HG02852 (cell line): ENCODE measurements around the gene CASS4.
"Not testable (repeated sequence)": the region's sequence is repeated elsewhere in the genome, so short reads cannot be mapped to it uniquely, and the experiment has no call there.

Source experiments
- ATAC-seq: cut with Tn5 transposase; IDR thresholded peaks from one replicate; pipeline ENCODE4 v1.9.1; 2021; ENCODE audit warnings: mild to moderate bottlenecking, moderate library complexity; ENCODE audit not compliant: unreplicated experiment

CASS4 gene, protein sequence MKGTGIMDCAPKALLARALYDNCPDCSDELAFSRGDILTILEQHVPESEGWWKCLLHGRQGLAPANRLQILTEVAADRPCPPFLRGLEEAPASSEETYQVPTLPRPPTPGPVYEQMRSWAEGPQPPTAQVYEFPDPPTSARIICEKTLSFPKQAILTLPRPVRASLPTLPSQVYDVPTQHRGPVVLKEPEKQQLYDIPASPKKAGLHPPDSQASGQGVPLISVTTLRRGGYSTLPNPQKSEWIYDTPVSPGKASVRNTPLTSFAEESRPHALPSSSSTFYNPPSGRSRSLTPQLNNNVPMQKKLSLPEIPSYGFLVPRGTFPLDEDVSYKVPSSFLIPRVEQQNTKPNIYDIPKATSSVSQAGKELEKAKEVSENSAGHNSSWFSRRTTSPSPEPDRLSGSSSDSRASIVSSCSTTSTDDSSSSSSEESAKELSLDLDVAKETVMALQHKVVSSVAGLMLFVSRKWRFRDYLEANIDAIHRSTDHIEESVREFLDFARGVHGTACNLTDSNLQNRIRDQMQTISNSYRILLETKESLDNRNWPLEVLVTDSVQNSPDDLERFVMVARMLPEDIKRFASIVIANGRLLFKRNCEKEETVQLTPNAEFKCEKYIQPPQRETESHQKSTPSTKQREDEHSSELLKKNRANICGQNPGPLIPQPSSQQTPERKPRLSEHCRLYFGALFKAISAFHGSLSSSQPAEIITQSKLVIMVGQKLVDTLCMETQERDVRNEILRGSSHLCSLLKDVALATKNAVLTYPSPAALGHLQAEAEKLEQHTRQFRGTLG

DNA sequence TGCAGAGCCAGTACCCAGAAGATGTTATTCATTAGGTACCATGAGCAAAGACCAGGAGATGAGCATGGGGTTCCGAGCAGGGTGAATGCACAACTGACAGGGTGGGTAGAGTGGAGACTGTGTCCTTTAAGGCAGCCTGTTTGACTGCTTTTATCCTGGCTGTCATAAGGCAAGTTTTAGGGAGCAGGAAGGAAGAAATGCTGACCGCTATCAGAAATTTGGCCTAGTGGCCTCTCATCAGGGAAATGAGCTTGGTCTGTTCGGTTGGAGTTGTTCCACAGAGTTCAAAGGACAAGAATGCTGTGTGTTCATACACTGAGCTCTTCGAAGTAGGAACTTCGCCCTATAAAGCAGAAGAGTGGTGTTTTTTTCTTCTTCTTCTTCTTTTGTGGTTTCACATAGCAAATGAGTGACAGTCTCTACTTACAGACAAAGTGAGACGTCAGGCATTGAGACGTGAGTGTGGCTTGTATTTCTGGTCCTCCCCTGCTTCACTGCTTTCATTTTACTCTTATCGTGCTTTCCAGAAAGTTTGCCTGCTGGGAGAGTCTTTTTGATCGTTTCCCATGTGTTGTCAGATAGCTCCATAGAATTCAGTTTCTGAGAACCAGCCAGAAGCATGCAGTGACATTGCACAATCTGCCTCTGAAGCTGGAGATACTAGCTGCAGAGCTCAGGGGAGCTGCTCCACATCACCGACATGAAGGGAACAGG is at the start of gene CASS4:
Gene CASS4 (plus strand): TSS at position 502 of the 714 bp plus-strand sequence. CDS start 199 bp downstream, at position 701.
- ATAC-seq = no peak

DNA sequence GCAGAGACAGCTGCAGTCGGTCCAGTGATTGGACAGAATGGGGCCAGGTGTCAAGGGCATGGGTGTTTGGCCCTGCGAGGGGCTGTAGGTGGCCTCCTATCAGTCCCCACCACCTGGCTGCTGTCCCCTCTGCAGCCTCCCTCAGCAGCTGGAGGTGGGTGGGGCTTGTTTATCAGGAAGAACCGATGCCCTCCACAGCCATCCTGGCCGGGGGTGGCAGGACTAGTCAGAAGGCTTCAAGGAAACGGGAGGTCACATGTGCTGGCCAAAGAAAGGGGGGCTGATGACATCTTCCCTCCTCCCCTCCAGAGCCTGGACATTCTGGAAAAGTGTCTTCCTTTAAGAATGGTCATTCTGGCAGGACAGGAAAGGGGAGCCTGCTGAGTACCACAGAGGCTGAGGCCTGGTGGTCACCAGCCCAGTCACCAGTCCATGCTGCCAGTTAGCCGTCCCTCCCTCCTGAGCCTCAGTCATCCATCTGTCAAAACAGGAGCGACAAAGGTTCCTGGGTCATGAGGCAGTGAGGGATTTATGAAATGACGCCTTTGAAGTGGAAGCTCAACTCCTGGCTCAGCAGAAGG is 49.1 kb upstream of the CASS4 start:
- ATAC-seq = no peak

DNA sequence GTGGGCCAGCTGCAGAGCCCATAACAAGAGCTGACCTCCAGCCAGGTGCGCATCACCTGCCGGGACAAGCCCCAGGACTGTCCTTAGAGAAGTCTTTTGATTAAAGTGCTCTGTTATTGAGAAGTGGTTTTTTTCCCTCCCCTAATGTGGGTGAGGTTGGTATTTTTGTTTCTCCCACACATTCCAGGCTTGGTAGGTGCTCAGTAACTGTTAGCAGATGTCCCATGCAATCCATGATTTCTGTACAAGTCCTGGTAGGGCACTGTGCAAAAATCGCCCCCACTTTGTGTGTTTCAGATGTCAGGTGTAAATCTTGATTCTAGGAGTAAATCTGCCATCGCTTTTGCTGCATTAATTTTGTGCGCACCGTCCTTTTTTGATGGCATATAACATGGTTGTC is 48.6 kb upstream of the CASS4 start:
- no peak for ATAC-seq

DNA sequence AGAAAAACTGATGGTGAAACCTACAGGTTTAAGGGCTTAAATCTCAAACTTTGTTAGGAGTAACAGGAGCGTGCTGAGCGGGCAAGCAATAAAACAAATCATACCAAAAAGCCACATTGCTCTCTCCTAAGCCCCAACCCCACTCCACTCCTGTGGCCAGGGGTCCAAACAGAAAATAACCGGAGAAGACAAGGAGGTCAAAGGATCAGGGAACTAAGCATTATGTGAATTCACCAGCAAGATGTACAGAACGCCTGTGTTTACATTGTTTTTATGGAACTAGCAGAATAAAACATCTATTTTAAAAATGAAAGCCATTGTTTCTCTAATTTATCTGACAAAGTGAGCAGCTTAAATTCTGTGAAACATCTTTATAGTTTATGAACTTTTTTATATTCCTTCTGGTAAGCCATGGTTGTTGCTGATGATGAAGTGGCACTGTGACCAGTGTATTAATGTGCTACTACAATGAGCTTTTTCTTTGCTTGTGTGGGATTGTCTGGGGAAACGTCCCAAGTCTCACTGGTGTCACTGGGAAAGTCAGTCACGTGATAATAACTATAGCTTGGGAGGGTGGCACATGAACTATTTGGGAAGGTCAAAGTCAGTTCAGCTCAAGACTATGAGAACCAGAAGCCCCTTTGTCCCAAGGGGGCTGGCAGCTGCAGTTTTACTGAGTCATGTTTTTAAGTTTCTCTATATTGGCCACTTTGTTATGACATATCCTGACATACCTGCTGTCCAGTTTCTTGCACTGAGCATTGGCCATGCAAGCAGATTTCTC is 43.5 kb upstream of the CASS4 start:
- ATAC-seq = no peak

DNA sequence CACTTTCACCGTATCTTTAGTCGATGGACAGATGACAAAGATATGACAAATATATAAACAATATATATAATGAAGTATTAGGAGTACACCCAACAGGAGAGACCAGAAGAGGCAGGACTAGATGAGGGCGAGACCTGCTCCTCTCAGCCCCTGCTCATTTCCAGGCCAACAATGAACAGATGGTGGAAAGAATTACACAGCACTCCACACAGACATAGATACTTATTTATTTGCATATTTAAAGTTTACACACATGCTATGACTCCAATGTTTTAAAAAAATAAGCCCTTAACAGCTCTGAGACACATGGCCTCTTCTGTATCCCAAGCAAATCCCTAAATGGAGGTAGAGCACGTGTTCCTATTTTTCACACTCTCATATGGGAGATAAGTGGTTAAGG is 42.9 kb upstream of the CASS4 start:
- no peak for ATAC-seq

DNA sequence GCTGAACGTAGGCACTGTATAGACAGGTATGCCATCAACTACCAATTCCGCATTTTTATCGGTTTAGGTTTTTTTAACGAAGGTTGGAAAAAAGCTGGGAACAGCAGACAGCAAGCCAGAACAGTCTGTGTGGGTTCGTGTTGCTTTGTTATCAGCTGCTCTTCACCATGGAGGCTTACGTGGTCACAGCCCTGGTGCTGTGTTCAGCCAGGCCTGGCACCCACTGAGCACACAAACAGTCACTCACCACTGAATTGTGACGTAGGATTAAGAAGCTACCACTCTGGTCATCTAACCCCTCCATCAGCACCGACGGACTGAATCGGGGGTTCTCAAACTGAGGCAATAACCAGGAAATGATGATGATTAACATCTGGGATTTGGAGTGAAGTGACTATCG is 40.1 kb upstream of the CASS4 start:
- ATAC-seq = no peak

DNA sequence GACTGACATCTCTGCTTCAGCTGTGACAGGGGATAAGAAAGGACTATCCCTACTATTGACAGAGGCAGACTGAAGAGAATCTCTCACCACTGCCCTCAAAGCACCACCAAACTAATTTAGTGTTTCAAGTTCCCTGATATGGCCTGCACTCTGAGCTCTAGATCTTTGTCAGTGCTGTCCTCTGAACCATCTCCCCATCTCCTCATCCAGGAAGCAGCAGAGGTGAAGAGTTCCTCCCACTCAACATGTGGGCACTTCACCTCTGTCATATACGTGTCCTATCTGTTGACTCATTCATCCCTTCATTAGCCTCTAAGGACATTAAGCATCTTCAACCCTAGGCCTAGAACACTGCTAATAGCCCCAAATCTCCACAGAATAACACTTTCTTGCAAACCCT is 39.2 kb upstream of the CASS4 start:
- ATAC-seq = peak; percentile 41

DNA sequence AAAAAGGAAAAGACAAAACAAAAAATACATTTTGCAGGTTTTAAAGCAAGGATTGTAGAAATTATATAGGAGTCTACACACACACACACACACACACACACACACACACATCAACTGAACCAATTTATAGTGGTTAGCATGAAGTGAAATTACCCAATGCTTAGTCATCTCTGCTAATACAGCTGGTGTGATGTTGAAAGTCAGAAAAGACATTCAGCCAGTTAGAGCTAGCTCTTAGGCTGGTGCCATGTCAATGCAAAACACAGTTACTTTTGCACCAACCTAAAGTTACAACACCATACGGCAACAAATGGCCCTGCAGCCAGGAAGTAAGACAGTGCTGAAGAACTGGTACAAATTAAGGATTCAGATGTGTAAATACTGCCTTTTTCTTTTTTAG is 38.1 kb upstream of the CASS4 start:
- ATAC-seq = no peak

DNA sequence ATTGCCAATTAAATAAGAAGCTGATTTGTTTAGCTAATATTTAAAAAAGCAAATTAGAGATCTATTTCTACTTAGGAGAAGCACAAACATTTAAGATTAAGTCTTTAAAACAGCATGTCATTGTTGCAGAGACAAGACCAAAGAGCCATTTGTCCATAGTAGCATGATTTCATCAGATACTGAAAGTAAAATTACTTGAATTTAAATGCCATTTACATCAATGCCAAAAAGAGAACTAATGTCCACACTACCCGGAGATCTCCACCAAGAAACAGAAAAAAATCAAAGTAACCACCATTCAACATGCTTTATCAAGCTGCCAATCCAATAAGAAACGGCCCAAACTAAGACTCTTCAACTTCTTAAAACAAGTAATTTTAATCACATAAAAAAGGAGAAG is 35.7 kb upstream of the CASS4 start:
- no peak for ATAC-seq

DNA sequence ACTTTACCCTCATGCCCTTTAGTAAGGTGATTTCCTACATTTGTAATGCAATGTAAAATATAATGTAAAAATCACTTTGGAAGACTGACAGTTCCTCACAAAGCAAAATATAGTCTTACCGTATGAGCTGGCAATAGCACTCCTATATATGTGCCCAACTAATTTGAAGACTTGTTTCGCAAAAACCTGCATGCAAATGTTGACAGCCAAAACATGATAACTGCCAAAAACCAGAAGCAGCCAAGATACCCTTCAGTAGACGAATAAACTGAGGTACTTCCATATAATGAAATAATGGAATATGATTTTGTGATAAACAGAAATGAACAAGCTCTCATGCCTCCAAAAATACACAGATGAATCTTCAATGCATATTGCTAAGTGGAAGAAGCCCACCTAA is 33.7 kb upstream of the CASS4 start:
- no peak for ATAC-seq

DNA sequence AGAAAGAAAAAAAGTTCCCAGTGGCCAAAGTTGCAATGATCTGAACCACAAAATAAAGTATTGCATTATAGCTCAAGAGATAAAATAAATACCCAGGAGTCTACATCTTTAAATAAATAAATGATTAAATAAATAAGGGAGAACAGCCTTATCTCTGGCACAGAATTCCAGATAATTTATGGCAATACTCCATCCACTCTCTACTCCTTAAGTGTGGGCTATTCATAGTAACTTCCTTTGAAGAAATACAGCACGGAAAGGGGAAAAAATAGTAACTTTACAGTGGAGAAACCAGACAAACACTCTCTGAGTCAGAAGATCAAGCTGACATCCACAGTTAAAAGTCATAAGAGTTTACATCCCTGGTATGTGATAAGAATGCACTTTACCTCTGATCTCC is 31.7 kb upstream of the CASS4 start:
- ATAC-seq = no peak

DNA sequence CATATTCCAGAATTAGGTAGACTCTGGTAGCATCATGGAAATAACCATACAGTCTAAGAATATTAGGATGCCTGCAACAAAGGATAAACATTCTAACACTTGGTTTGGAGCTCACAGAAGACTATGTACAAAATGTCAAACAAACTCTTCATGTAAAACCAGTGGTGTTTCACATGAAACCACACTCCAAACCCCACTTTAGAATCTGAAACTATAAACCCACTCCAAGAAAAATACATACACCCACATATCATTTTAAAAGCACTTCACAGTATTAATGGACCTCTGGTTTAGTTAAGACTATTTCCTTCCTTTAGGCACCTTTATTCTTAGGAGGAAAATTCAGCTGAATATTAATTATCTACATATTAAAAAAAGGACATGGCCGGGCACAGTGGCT is 30.6 kb upstream of the CASS4 start:
- peak; percentile 72 for ATAC-seq

DNA sequence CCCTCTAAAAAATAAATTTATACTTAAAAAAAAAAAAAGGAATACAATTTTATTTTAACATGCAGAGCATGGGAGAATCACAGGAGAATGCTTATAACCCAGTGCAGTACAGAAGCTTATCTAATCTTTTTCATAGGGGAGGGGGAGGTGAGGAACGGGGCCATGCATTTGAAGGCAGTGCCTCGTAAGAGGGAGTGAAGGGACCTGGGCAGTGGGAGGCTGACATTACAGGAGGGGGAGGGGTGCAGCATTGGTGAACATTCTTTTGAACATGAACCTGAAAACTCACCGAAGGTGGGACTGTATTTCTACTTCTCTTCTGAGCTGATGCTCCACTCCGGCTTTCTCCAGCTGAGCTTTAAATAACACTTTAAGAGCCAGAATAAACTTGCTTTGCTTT is 29.4 kb upstream of the CASS4 start:
- no peak for ATAC-seq

DNA sequence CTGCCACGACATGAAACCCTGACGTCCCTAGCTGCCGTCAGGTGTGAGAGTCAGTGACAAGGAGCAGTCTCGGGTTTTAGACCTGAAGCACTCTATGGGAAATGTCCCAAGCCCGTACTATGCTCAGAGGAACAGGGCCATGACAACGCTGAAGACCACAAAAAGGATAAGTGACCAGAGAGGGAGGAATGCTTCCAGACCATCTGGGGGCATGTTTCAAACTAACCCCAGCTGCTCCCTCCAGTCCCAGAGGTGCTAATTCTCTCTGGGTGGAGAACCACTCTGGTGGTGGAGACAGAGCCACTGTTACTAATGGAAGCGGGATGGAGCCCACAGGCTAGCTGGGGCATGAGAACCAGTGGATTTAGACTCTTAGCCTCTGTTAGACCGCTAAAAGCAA is 28.7 kb upstream of the CASS4 start:
- ATAC-seq = no peak

DNA sequence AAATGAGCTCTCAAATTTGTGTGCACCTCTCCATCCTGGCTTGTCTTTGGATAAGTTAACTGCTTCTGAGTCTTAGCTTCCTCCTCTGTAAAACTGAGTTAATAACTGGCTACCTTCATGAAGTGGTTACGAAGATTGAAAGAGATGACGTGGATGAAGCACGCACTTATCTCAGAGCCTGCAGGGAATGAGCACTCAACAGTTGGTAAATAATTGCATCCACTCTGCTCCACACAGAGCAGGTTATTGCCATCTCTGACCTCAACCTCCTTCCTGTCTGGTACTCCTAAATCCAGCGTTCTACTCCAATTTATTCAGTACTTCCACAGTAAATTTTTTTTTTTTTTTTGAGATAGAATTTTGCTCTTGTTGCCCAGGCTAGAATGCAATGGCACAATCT is 26.9 kb upstream of the CASS4 start:
- ATAC-seq = no peak

DNA sequence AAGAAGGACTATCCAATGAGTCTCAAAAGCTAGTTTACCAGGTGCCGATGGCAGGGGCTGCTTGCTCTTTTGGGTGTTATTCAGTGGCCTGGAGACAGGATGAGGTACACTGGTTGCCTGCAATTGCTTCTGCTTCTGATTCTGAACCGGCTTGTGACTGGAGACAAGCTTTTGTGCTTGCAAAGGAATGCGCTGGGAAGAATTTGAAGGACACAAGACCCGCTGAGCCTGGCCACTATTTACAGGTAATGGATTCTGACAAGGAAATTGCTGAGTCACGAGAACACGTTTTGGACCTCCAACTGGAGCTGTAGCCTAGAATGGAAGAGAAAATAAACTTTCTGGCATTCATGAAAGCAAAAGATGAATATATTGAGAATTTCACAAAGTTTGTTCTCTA is 25.8 kb upstream of the CASS4 start:
- no peak for ATAC-seq

DNA sequence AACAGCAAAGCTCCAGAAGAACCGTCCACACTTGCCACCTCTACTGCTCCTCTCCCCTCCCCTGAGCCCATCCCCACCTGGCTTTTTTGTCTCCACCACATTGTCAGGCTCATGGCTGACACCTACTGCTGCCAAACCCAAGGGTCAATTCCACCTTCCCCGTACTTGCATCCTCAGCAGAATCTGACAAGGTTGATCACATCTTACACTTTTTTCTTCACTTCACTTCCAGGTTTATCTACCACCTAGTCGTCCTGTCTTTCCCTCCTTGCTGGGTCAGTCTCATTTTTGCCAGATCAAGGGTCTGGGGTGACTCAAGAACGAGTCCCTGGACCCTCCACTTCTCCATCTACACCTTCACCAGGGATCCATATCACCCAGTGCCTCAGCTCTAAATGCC is 23.2 kb upstream of the CASS4 start:
- ATAC-seq = no peak

DNA sequence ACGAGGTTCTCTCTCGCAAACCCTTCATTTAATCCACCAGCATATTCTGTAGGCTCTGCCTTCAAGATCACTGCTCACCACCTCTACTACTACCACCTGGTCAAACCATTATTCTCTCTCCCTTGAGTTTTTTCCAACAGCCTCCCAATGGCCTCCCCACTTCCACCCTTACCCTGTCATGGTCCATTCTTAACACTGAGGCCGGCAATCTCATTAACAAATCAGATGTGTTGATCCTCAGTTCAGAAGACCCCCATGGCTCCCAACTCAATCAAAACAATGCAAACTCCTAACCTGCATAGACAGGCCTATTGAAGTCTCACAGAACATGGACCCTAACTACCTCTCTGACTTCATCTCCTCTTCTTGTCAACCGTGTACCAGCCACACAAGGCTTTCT is 22.3 kb upstream of the CASS4 start:
- ATAC-seq = no peak

DNA sequence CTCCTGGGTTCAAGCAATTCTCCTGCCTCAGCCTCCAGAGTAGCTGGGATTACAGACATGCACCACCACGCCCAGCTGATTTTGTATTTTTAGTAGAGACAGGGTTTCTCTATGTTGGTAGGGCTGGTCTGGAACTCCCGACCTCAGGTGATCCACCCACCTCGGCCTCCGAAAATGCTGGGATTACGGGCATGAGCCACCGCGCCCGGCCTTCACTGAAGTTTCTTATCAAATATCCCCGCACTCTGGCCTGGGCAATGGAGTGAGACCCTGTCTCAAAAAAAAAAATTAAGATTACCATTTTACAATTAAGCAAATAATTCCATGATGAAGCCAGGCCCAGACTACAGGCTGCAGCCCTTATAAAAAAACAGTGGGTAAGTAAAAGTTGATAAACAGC is 21.7 kb upstream of the CASS4 start:
- not testable (repeated sequence) for ATAC-seq

DNA sequence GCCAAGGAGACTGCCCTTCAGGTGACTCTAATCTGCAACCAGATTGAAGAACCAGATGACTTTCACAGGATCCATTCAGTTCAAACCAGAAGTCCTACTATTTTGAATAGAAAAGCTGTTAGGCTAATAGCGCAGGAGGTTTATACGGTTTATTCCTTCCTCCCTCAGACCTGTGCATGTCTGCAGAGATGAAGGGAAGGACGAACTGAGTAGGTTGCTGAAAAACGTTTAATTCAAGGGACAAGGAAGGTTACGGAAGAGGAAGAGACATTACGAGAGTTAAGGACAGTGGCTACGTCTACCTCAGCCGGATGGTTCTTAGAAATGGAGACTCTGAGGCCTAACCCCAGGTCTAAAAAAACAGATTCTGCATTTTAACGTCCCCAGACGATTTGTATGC is 21.0 kb upstream of the CASS4 start:
- no peak for ATAC-seq
